GM21390 (cell line): Measurements from ENCODE around the gene CHST13.

Source experiments
- ATAC-seq: cut with Tn5 transposase; IDR thresholded peaks from one replicate; pipeline ENCODE4 v1.9.1; 2021; ENCODE audit not compliant: unreplicated experiment

The CHST13 gene

DNA sequence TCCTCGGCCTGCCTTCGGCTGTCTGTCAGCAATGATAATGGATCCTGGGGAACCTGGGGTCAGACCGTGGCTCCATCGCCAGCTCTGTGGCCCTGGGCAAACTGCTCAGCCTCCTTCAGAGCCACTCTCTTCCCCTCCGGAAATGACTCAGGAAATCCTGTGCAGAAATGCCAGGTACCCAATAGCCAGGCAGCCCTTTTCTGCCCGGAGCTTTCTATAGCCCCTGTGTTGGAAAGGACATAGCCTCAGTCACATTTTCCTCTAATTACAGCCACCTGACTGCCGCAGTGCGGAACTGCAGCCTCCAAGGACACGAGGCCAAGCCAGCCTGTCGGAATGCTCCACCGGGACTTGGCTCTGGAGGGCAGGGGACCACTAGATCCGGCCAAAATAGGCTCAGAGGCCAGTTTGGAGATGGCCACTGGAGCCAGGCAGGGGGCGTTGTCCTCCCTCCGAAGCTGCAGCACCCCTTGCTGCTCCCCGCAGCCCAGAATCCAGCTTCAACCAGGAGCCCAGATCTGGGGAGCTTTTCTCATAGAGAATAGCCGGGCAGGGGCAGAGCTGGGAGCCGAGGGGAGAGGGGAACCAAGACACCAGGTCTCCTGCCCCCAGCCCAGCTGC, 36.7 kb upstream of the CHST13 start:
- no peak for ATAC-seq

DNA sequence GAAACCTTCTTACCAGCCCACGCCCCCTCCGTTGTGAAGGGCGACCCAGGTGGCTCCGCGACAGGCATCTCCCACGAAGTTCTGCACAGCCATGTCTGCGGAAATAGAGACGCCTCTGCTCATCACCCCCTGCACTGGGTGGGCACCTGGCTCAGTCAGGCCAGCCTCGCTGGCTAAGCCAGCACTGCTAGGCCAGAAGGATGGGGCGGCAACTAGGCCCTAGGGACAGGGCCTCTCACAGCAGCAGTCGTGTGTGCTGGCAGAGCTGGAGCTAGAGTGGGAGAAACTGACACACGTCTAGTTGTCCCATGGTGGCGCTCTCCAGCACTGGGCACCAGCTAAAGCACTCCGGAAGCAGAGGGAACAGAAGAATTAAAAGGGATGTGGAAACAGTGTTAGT, 35.8 kb upstream of the CHST13 start:
- ATAC-seq, result no peak

DNA sequence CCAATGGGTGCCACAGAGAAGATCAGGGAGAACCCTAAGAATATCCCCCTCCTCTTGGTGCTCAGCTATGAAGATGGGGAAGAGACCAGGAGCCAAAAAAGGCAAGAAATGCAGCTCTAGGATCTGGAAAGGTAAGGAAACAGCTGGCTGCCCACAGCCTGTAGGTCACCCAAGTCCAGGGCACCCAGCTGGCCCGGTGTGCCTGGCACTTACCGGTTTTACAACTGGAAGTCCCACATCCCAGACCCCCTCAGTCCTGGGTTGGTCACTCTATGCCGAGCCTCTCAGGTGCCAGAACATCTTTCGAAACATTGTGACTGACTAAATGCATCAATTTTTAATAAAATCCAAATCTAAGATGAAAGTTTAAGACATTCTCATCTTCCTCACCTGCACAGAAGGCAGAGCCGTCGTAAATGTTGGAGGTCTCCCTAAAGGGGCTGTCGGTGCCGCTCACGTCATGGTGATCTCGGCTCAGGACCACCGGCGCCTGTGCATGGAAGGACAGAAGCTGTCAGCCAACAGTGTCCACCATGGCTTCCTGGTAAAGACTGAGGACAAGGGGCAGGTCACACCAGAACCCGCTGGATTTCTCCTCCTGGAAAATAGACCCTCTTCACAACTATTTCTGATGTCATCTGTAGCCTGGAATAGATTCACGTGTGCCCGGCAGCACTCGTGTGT, 34.9 kb upstream of the CHST13 start:
- no peak for ATAC-seq

DNA sequence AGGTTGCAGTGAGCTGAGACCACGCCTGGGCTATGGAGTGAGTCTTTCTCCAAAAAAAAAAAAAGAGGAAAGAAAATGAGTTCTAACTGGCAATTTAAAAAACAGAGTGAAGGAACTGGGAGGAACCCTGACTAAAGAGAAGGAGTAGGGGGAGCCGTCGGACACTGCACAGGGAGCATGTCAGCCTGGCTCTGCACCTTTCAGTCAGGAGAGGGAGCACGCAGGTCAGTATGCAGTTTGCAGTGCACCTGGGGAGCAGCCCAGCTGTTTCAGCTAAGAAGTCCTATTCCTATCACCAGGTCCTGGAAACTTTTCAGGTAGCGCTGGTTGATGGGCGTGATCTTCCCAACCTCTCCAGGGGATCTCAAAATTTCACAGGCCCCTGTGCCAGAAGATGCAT, 33.3 kb upstream of the CHST13 start:
- ATAC-seq, result no peak

- no peak for ATAC-seq
Measured at GRCh38 chr3:126491221-126492013, 32.5 kb upstream of the CHST13 start.

- ATAC-seq, result no peak
Measured at GRCh38 chr3:126493051-126493450, 30.9 kb upstream of the CHST13 start.

GRCh38 chr3:126493739-126494138, 30.2 kb upstream of the CHST13 start:
- ATAC-seq, result no peak

DNA sequence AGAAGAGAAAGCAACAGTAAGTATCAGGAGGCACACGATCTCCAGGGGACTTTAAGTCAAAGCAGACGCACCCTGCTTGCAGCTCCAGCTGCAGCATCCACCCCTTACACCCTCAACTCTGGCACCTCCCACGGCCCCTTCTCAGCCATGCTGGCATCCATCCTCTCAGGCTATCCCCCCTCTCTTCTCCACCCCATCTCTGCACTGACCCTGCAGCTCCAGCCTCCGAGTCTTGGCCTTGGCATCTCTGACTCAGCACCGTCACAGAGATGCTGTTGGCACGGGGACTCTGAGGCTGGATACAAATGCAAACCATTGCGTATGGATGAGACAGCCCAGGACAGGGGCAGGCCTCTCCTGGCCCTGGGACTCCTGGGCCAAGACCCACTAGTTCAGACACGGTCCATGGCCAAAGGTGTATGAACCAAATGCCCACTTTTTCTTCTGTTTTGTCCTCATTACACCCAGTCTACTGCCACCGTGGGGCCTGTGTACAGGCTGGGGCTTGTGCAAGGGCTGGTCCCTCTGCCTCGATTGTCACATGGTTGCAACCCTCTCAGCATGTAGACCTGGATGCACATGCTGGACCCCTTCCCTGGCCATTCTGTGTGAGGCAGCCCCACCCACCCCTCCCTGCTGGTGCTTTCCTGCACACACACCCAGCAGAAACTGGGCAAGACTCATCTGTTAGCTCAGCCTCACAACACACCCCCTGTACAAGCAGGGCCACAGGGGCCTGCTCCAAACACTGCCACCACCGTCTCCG, 29.6 kb upstream of the CHST13 start:
- ATAC-seq, result no peak

DNA sequence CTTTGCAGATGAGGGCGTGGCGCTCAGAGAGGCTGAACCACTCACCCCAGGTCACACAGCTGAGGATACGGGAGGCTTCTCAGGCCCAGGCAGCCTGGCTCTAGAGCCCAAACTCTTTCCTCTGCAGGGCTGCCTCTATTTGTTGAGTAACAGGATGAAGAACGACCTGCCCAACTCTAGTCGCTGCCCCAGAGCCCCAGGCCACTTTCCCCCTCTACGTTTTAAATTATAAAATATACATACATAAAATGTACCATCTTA, 29.1 kb upstream of the CHST13 start:
- no peak for ATAC-seq

DNA sequence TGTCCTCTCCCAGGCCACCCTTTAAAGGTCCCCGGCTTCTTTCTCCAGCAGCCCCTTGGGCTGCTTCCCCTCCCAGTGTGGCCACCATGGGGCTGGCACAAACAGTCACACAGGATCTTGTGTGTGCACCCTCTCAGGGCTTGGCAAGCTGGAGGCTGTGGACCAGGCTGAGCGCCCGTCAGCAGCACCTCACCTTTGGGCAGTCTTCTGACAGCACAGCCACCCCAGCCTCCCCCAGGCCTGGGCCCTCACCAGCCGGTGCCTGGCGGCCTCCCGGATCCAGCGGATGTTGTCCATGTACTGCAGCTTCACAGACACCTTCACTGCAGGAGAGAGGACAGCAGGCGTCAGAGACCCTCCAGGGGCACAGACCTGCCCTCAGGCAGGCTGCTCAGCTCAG, 28.2 kb upstream of the CHST13 start:
- ATAC-seq, result no peak

DNA sequence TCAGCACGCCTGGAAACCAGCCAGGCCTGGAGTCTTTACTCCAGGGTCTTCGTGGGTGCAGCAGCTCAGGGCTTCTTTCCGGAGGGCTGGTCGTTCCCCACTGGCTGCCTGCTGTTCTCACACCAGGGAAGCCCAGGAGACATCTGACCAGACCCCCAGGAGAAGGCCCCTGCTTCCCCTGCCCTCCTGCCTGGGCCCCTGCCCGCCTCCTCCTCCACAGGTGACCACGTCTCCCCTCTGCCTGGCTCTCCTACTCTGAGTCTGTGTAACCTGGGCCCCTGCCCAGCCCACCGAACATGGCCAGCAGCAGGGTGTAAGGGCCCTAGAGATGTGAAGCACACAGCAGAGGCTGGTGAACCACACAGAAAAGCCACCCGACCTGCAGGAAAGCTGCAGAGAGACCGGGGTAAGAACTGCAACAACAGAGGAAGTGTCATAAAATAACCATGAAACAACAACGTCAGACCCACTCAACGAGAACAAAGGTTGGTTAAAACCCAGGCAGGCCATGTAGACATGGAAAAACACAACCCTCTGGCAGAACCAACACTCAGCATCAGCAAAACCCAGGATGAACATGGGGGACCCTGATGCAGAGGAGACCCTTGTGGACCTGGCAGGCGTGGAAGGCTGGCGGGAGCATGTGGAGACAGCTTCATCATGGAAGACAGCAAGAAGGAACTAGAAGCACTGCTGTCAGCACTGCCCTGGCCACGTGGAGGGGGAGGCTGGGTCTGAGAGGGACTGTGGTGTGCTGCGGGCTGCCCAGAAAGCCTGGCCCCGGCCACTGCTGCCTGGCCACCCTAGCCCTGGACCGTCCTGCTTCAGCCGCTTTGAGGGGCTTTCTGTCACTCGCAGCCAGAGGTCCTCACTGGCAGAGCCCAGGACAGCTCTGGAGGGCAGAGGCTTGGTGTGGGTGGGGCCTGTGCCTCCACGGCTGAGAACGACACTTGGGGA, 26.8 kb upstream of the CHST13 start:
- no peak for ATAC-seq

GRCh38 chr3:126497956-126498355, 26.0 kb upstream of the CHST13 start:
- ATAC-seq, result no peak

DNA sequence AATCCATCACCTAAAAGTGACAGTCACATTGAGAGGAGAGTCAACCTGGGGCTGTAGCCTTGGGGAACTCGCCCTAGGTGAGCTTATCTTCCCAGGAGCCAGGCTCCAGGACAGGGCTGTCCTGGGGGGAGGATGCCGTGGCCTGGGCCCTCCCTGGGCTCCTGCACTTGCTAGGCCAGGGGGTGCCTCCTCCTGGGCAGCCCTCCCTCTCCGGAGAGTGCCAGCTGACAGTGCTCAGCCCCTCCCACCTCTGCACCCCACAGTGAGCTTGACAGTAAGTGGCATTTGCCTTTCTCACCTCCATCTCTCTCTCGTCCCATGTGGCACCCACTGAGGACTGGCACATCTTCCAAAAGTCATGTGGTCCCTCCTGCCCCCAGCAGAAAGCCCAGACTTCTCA, 25.5 kb upstream of the CHST13 start:
- ATAC-seq, result no peak

DNA sequence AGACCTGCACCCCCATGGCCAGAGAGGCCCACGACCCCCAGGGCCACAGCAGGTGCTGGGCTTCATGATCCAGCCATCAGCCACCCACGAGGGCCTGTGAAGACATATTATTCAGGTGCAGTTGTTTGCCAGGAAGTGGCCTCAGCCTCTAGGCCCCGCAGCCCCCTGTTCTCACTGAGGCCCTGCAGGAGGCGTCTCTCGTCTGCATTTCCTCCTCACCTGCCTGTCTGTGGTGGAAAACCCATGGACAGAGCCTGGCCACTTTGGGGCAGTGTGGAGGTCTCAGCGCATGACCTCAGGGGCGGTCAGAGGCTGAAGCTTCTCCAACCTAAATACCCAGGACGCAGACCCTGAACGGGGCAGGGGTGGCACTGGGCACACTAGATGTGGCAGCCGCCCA, 25.0 kb upstream of the CHST13 start:
- ATAC-seq, result no peak

DNA sequence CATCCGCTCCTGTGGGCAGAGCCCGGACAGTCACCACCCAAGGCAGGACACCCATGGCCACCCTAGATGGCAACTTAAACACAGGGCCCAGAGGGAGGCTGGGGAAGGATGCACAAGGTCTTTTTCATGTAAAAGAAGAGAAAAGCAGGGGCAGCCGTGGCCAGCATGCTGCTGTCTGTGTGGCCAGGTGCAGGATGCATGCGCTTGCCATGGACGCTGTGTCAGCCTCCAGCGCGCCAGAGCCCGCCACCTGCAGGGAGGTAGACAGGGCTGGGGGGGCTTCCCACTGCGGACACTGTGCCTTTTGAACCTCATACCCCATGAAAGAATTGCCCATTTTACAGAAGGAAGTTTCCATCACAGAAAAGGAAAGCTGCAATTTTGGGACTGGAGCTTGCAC, 24.6 kb upstream of the CHST13 start:
- no peak for ATAC-seq

GRCh38 chr3:126500016-126500415, 23.9 kb upstream of the CHST13 start:
- no peak for ATAC-seq

DNA sequence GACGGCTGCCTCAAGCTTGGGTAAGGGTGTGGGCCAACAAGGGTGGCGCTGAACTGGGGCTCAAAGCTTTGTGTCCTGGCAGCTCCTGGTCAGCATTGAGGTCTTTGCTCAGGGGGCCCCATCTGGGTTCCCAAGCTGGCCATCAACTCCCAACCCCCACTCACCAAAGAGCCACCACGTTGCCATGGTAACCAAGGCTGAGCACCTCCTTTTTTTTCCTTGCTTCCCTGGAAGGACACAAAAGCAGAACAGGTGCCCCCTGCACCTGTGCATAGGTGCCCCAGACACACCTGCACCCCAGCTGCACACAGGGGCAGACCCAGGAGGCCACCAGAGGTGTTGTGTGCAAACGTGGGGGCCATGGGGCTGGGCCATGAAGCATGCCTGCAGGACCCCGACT, 22.9 kb upstream of the CHST13 start:
- ATAC-seq, result no peak

DNA sequence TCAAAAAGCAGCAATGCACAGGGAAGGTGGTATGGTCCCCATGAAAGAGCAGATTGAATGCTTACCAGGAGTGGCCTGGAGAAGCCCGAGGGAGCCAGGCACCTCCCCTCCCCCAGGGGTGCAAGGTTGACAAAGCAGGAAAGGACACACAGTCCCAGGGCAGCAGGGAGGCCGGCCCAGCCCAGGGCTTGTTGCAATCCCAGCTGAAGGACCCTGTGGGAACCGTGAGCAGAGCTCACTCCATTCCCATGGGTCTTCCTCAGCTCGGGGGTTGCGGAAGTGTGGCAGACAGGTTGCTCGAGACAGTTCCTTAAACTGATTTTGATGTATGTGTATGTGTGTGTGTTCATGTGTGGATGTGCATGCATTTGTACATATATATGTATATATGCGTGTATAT, 22.2 kb upstream of the CHST13 start:
- no peak for ATAC-seq

DNA sequence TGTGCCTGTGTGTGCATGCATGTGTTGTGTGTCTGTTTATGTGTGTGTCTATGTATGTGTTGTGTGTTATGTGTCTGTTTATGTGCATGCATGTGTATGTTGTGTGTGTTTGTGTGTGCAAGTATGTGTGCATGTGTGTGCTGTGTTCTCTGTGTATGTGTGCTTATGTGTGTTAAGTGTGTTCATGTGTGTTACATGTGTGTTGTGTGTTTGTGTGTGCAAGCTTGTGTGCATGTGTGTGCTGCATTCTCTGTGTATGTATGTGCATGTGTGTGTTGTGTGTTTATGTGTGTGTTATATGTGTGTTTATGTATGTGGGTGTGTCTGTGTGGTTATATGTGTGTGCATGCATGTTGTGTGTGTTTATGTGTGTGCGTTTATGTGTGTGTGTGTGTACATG, 21.3 kb upstream of the CHST13 start:
- no peak for ATAC-seq

DNA sequence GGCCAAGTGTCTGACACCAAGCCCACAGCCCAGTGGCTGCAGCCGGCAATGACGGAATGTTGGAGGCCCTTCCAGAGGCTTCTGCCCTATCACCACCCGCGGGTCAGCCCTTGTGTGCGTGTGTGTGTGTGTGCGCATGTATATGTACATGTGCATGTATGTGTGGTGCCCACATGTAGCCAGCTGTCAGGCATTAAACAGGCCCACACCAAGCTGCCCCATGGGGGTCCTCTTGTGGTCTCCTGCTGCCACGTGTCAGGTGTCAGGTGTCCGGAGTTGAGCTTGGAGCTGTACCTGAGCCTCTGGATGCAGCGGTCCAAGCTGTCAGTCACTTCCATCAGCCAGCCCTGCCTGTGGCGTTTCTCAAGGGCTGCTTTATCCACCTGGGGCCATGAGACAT, 20.3 kb upstream of the CHST13 start:
- no peak for ATAC-seq

- no peak for ATAC-seq
Measured at GRCh38 chr3:126507886-126508285, 16.1 kb upstream of the CHST13 start.
